ENCODE measurements around the gene AFAP1L2.
A peak's percentile ranks its signal among the peaks of the same experiment; 100 is the strongest.

Gene AFAP1L2

DNA sequence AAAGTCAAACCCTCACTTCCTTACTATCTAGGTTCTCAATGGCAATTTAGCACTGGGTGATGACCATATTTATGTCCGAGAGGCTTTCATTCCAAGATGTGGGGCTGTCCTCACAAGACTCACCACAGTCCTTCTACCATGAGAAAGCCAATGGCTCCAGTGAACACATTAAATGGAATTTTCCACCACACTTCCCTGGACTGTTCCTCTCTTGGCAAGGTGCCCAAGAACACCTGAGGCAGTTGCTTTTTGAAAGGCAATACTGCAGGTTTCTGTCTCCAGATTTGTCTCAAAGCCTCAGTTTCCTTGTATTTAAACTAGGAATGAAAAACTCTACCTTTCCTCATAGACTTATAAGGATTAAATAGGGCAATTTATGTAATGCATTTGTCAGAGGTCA, 24.2 kb downstream of the AFAP1L2 start:
- DNase-seq = no peak
- Histone ChIP-seq H3K4me1 (no peaks in the 10 kb centered on the region), H3K9me3 (no peaks in the 10 kb centered on the region), H3K27me3 (no peaks in the 10 kb centered on the region), H3K36me3 (no peaks in the 10 kb centered on the region), H3K4me3 (ENCODE audit: low read depth, low read length) (no peak overlapping the region)
- TF ChIP-seq, protein P1, sequence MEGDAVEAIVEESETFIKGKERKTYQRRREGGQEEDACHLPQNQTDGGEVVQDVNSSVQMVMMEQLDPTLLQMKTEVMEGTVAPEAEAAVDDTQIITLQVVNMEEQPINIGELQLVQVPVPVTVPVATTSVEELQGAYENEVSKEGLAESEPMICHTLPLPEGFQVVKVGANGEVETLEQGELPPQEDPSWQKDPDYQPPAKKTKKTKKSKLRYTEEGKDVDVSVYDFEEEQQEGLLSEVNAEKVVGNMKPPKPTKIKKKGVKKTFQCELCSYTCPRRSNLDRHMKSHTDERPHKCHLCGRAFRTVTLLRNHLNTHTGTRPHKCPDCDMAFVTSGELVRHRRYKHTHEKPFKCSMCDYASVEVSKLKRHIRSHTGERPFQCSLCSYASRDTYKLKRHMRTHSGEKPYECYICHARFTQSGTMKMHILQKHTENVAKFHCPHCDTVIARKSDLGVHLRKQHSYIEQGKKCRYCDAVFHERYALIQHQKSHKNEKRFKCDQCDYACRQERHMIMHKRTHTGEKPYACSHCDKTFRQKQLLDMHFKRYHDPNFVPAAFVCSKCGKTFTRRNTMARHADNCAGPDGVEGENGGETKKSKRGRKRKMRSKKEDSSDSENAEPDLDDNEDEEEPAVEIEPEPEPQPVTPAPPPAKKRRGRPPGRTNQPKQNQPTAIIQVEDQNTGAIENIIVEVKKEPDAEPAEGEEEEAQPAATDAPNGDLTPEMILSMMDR (IDR thresholded peaks at IDR 0.05; ENCODE audit: low read depth, low read length) = no peak

DNA sequence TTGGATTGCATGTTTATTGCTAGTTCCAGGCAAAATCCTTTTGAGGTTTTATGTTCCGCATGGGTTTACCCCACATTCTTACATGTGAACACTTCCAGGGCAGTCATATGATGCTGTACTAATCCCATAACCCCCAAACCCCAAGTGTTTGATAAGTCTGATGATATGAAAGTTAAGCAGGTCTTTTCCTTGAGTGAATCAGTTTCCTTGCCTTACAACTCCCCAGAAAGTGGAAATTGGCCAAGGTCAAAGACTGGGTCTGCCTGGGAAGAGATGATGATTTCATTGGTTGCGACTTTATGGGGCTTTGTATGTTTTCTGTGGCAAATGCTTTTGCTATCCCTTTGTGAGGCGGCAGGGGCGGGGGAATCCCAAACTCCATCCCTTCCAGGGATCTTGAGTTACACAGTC, 24.7 kb downstream of the AFAP1L2 start:
- DNase-seq = no peak
- no peaks in the 10 kb centered on the region for H3K4me1 ChIP-seq
- H3K36me3 ChIP-seq = no peaks in the 10 kb centered on the region
- TF ChIP-seq, protein P1 (IDR thresholded peaks at IDR 0.05; ENCODE audit: low read depth, low read length) = no peak
- no peaks in the 10 kb centered on the region for H3K27me3 ChIP-seq
- H3K4me3 ChIP-seq (ENCODE audit: low read depth, low read length) = no peak overlapping the region
- H3K9me3 ChIP-seq = no peaks in the 10 kb centered on the region

DNA sequence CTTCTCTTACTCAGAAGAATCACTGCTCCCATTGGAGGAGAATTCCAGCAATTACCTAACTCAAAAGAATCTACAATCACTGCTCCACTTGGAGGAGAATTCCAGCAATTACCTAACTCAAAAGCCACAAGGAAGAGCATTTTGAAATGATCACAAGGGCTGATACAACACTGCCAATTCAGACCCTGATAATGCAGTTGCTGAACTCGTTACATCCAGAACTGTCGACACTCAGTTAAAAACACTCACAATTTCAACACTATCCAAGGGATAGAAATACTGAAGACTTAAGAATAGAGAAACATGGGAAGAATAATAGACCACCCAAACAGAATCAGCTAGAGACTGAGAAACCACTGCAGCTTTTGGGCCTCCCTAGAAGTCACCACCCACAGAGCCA, 27.8 kb downstream of the AFAP1L2 start:
- DNase-seq = no peak
- TF ChIP-seq, protein P1 (IDR thresholded peaks at IDR 0.05; ENCODE audit: low read depth, low read length) = no peak
- H3K4me3 ChIP-seq (ENCODE audit: low read depth, low read length) = no peak overlapping the region
- no peaks in the 10 kb centered on the region for H3K36me3 ChIP-seq
- H3K27me3 ChIP-seq = no peaks in the 10 kb centered on the region
- no peaks in the 10 kb centered on the region for H3K4me1 ChIP-seq
- H3K9me3 ChIP-seq = no peaks in the 10 kb centered on the region

DNA sequence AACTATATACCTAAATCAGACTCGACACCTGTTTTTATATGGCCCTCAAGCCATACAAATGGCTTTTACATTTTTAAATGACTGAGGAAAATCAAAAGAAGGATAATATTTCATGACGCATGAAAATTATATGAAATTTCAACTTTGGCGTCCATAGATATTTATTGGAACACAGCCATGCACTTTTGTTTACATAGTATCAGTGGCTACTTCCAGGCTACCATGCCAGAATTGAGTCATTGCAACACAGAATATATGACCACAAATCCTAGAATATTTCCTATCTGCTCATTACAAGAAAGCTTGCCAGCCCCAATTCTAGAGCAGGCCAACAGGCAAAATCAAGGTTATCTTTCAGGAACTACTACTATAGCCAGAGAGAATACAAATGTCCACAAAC, 29.3 kb downstream of the AFAP1L2 start:
- H3K36me3 ChIP-seq = no peaks in the 10 kb centered on the region

DNA sequence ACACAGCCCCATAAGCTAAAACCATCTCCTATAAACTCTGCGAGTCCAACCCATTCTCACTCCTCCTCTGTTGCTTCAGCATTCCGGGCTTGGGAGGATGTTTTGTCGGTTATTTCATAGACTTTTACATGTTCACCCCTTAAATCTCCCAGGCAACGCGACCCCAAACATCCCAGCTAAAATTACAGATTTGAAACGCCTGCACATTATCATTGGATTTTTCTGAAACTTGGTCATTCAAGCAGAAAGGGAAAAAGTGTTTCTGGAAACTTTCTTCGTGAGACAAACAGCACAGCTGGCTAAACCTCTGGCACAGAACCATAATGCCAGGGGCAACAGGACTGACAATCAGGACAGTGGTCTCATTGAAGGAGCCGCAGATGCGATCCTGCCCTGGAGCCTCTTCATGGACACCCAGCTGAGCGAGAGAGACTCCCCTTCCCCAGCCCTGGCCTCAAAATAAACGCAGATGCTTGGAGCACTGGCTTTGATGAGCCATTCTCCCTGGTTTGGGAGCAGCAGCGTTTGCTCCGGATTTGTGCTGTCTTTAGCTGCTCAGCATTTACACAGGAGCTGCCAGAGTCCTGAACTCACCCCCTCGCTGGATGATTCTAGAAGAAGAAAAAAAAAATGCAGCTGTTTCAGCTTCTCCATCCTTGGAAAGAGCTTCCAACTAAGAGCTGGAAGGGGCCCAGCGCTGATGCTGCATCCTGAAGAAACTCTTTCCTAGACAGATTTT, 30.1 kb downstream of the AFAP1L2 start:
- Histone ChIP-seq H3K4me3 (ENCODE audit: low read depth, low read length) (no peak overlapping the region), H3K36me3 (no peaks in the 10 kb centered on the region), H3K9me3 (no peaks in the 10 kb centered on the region), H3K4me1 (no peaks in the 10 kb centered on the region), H3K27me3 (no peaks in the 10 kb centered on the region)
- TF ChIP-seq, protein P1 (IDR thresholded peaks at IDR 0.05; ENCODE audit: low read depth, low read length) = no peak
- peak; percentile 64 for DNase-seq

More for the DNA sequence above, 29.3 kb downstream of the AFAP1L2 start:
- DNase-seq = no peak
- Histone ChIP-seq H3K27me3 (no peaks in the 10 kb centered on the region), H3K4me1 (no peaks in the 10 kb centered on the region), H3K9me3 (no peaks in the 10 kb centered on the region), H3K4me3 (ENCODE audit: low read depth, low read length) (no peak overlapping the region)
- TF ChIP-seq, protein P1 (IDR thresholded peaks at IDR 0.05; ENCODE audit: low read depth, low read length) = no peak

DNA sequence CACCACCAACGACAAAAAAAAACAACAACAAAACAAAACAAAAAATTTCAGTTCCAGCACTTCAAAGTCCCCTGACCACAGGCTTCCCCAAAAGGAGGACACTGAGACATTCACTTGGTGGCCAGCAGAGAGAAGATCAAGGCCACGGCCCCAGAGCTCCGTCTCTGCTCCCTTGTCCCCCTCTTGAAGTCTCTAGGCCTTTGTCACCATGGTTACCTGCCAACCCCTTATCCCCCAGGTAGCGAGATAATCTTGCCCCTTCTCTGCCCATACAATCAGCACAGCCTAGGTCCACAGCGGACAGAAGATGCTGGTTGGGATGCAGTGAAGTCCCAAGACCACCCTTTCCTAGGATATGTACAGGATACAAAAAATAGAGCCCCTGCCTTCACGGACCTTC, 30.7 kb downstream of the AFAP1L2 start:
- no peaks in the 10 kb centered on the region for H3K36me3 ChIP-seq
- TF ChIP-seq, protein P1 (IDR thresholded peaks at IDR 0.05; ENCODE audit: low read depth, low read length) = no peak
- DNase-seq = no peak

More for the DNA sequence above, 30.7 kb downstream of the AFAP1L2 start:
- Histone ChIP-seq H3K27me3 (no peaks in the 10 kb centered on the region), H3K9me3 (no peaks in the 10 kb centered on the region), H3K4me3 (ENCODE audit: low read depth, low read length) (no peak overlapping the region), H3K4me1 (no peaks in the 10 kb centered on the region)

All from BE2C (cell line).